Skeletal muscle tissue (tissue), 4 donors: ENCODE measurements around the gene HOXA9. TPM values are rescaled to one million over a fixed set of nuclear protein-coding genes. Genes with fewer than 3 reads are reported as not detected.
A peak's percentile ranks its signal among the peaks of the same experiment; 100 is the strongest.

Source experiments
- H3K27ac ChIP-seq: one replicate; pipeline ENCODE4 v1.7.0; 2013; ENCODE audit warnings: mild to moderate bottlenecking, low read depth, low read length, inconsistent platforms
- H3K27me3 ChIP-seq, 3 donors: one replicate each; pipeline ENCODE4 v1.7.0; 2013; ENCODE audit warnings: low read length in 3 of 3; ENCODE audit not compliant: control insufficient read depth in 3 of 3, insufficient read depth in 3 of 3
- H3K36me3 ChIP-seq, 3 donors: one replicate each; pipeline ENCODE4 v1.7.0; 2013; ENCODE audit warnings: low read length in 3 of 3; ENCODE audit not compliant: control insufficient read depth in 3 of 3, insufficient read depth in 3 of 3
- H3K4me1 ChIP-seq, 3 donors: one replicate each; pipeline ENCODE4 v1.7.0; 2013; ENCODE audit warnings: low read length in 3 of 3, mild to moderate bottlenecking in 3 of 3; ENCODE audit not compliant: control insufficient read depth in 3 of 3, insufficient read depth in 3 of 3
- H3K4me3 ChIP-seq, 3 donors: one replicate each; pipeline ENCODE4 v1.7.0; 2013; ENCODE audit warnings: low read length in 3 of 3
- H3K9ac ChIP-seq, 3 donors: one replicate each; pipeline ENCODE4 v1.7.0; 2013; ENCODE audit warnings: low read length in 3 of 3, mild to moderate bottlenecking in 3 of 3, moderate library complexity in 2 of 3, low read depth in 1 of 3
- H3K9me3 ChIP-seq, 3 donors: one replicate each; pipeline ENCODE4 v1.7.0; 2013; ENCODE audit warnings: low read length in 3 of 3; ENCODE audit not compliant: control insufficient read depth in 3 of 3
- total RNA-seq: library from RNA; depleted of rRNA; stranded (reverse); fragments of >200 nt; gene quantifications from one replicate; pipeline ENCODE4 v1.2.3, GENCODE V29; 2014
- donor health status: Osteomylitis.

Gene HOXA9
- total RNA-seq, 1 donor from 2014 or later: 7.8 TPM

DNA sequence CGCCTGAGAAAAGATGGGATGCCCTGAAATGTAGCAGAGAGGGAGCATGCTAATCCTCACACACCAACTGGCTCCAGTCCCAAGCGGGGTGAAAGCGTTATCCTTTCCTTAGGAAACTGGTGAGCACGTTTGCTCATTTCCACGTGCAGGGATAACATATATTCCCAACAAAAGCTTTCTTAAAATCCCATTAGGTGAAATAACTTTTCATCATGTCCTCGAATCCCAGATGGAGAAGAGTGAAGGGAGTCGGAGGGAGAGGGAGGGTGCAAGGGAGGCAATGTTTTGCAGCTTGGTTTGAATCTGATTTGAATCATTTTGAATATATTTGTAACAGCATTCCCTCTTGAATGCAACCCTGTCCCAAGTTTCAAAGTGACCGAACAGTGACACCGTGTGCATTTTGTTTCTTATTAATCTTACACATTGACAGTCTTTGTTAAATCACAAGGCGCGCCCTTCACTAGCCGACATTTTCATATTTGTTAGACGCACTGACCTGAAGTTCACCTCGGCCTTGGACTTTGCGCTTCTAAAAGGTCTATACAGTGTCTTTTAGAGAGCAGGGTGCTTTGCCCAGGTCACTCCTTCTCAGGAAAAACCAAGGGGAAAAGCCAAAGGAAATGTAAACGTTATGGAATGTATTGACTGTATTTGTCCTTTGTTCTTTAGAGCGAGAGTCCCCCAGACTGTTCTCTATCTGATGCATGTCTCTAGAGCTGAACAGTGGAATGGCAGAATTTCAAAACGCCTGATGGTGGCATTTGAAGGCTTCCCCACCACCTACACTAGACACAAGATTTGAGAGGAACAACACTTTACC is 31.7 kb downstream of the HOXA9 start:
- H3K36me3 ChIP-seq: peaks cover 0 to 5% (median 0%) of the 10 kb centered on the region in 3 donors
- H3K9me3 ChIP-seq: no peaks in the 10 kb centered on the region
- H3K4me1 ChIP-seq: peaks cover 36 to 61% (median 60%) of the 10 kb centered on the region in 3 donors
- H3K9ac ChIP-seq: no peak overlapping the region
- H3K27me3 ChIP-seq: no peaks in the 10 kb centered on the region
- H3K4me3 ChIP-seq: no peak overlapping the region
- no peak overlapping the region for H3K27ac ChIP-seq

- Histone ChIP-seq H3K4me1 (peaks cover 39 to 64% (median 62%) of the 10 kb centered on the region in 3 donors), H3K27ac (no peak overlapping the region), H3K36me3 (peaks cover 0 to 4% (median 0%) of the 10 kb centered on the region in 3 donors), H3K27me3 (no peaks in the 10 kb centered on the region), H3K9ac (no peak overlapping the region), H3K9me3 (no peaks in the 10 kb centered on the region), H3K4me3 (no peak overlapping the region)
Observed at GRCh38 chr7:27132978-27133377, 32.4 kb downstream of the HOXA9 start.

GRCh38 chr7:27132214-27132613 is 33.1 kb downstream of the HOXA9 start:
- no peaks in the 10 kb centered on the region for H3K27me3 ChIP-seq
- H3K4me3 ChIP-seq: no peak overlapping the region
- H3K4me1 ChIP-seq: peaks cover 45 to 70% (median 69%) of the 10 kb centered on the region in 3 donors
- H3K27ac ChIP-seq: no peak overlapping the region
- H3K36me3 ChIP-seq: peaks cover 0 to 4% (median 0%) of the 10 kb centered on the region in 3 donors
- no peaks in the 10 kb centered on the region for H3K9me3 ChIP-seq
- no peak overlapping the region for H3K9ac ChIP-seq

GRCh38 chr7:27131390-27131819 is 33.9 kb downstream of the HOXA9 start:
- Histone ChIP-seq H3K9me3 (no peaks in the 10 kb centered on the region), H3K4me3 (peak overlapping the region; percentile 84 to 91 (median 87)), H3K27me3 (no peaks in the 10 kb centered on the region), H3K9ac (peak overlapping the region; percentile 81 to 84 (median 82)), H3K27ac (peak overlapping the region; percentile 64), H3K36me3 (peaks cover 0 to 4% (median 0%) of the 10 kb centered on the region in 3 donors), H3K4me1 (peaks cover 43 to 69% (median 69%) of the 10 kb centered on the region in 3 donors)

- H3K4me3 ChIP-seq: peak within 1 kb of the TSS; percentile 84 to 91 (median 87)
- H3K27me3 ChIP-seq: no peaks in the 10 kb centered on the region
- H3K9me3 ChIP-seq: no peaks in the 10 kb centered on the region
- H3K36me3 ChIP-seq: peaks cover 0 to 4% (median 0%) of the 10 kb centered on the region in 3 donors
- peak within 1 kb of the TSS; percentile 83 to 90 (median 84) for H3K9ac ChIP-seq
- H3K27ac ChIP-seq: peak within 1 kb of the TSS; percentile 74
- H3K4me1 ChIP-seq: peaks cover 45 to 69% (median 68%) of the 10 kb centered on the region in 3 donors
Observed at GRCh38 chr7:27130540-27131389, 34.6 kb downstream of the HOXA9 start, which contains the start of gene HOXA4. Gene HOXA4, minus strand, starts transcription at chr7:27130757. Its CDS starts 24 bp downstream, at chr7:27130733.

- no peaks in the 10 kb centered on the region for H3K27me3 ChIP-seq
Observed at GRCh38 chr7:27129729-27130539, 35.4 kb downstream of the HOXA9 start.

DNA sequence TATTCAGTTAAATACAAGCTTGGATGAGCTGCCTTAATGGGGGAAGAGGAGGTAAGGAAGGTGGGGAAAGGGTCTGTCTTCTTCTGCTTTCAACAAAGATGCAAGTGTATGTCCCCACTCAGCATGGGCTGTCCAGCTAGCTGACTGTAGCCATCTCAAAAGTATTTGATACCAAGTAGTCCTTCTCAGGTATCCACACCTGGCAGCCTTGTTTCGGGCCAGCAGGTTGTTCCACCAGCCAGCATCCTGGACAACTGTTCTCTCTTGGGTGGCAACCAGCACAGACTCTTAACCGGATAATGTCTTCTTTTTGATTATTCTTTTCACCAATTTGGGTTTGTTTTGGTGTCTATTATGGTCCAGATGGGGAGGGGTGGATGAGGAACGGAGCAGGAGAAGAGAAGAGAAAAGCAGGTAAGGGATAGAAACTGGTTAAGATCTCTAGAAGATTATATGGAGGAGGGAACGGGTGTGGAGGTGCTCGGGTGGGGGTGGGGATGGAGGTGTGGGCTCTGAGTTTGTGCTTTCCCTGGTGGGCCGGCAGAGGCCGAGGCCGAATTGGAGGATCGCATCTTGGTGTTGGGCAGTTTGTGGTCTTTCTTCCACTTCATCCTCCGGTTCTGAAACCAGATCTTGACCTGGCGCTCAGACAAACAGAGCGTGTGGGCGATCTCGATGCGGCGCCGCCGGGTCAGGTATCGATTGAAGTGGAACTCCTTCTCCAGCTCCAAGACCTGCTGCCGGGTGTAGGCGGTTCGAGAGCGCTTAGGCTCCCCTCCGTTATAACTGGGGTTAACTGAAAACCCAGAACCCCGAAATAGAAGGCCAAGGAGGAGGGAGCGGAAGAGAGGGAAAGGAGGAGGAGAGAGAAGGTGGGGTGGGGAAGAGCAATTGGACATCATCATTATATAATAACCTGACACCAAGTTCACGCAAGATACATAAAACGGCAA is 36.3 kb downstream of the HOXA9 start:
- Histone ChIP-seq H3K4me3 (peak overlapping the region; percentile 69 to 91 (median 87)), H3K36me3 (peaks cover 0 to 4% (median 3%) of the 10 kb centered on the region in 3 donors), H3K27ac (peak overlapping the region; percentile 74), H3K27me3 (no peaks in the 10 kb centered on the region), H3K9ac (peak overlapping the region; percentile 75 to 90 (median 83)), H3K9me3 (no peaks in the 10 kb centered on the region), H3K4me1 (peaks cover 43 to 61% (median 60%) of the 10 kb centered on the region in 3 donors)

More at GRCh38 chr7:27129729-27130539, 35.4 kb downstream of the HOXA9 start:
- H3K9me3 ChIP-seq: no peaks in the 10 kb centered on the region
- H3K4me1 ChIP-seq: peaks cover 51 to 69% (median 68%) of the 10 kb centered on the region in 3 donors
- peak overlapping the region; percentile 76 to 91 (median 87) for H3K4me3 ChIP-seq
- H3K27ac ChIP-seq: peak overlapping the region; percentile 74
- peaks cover 0 to 4% (median 2%) of the 10 kb centered on the region in 3 donors for H3K36me3 ChIP-seq
- H3K9ac ChIP-seq: peak overlapping the region; percentile 75 to 90 (median 83)

GRCh38 chr7:27128034-27128433 is 37.3 kb downstream of the HOXA9 start:
- peak overlapping the region; percentile 3 for H3K27ac ChIP-seq
- H3K4me3 ChIP-seq: peak overlapping the region in 1 of 3 donors; percentile 6
- H3K4me1 ChIP-seq: peaks cover 39 to 51% (median 50%) of the 10 kb centered on the region in 3 donors
- H3K27me3 ChIP-seq: no peaks in the 10 kb centered on the region
- no peak overlapping the region for H3K9ac ChIP-seq
- H3K36me3 ChIP-seq: peaks cover 0 to 4% (median 3%) of the 10 kb centered on the region in 3 donors
- no peaks in the 10 kb centered on the region for H3K9me3 ChIP-seq
